Smooth muscle cell (in vitro differentiated cells): Measurements from ENCODE around the gene PHLDA3. TPM values are rescaled to one million over a fixed set of nuclear protein-coding genes. Genes with fewer than 3 reads are reported as not detected.

Source experiments
- DNase-seq: peaks from one replicate; lab custom pipeline; 2025; ENCODE audit not compliant: unreplicated experiment; lab: John Stamatoyannopoulos, UW
- H2AFZ ChIP-seq: fragments of 200-600 bp; sonication (generic); 2 replicates; pipeline ENCODE4 v1.6.0; 2016; ENCODE audit warnings: antibody characterized with exemption, low read depth, mild to moderate bottlenecking
- H3F3A ChIP-seq: fragments of 200-600 bp; sonication (generic); 2 replicates; pipeline ENCODE4 v1.6.0; 2017; ENCODE audit warnings: antibody characterized with exemption, low read depth
- H3K27ac ChIP-seq: fragments of 200-600 bp; sonication (generic); 2 replicates; pipeline ENCODE4 v1.5.1; 2016; ENCODE audit warnings: low read depth, mild to moderate bottlenecking
- H3K27me3 ChIP-seq: fragments of 200-600 bp; sonication (generic); 2 replicates; pipeline ENCODE4 v1.6.1; 2016; ENCODE audit warnings: low read depth, mild to moderate bottlenecking
- H3K36me3 ChIP-seq: fragments of 200-600 bp; sonication (generic); 2 replicates; pipeline ENCODE4 v1.5.1; 2016; ENCODE audit warnings: low read depth
- H3K4me1 ChIP-seq: fragments of 200-600 bp; sonication (generic); 2 replicates; pipeline ENCODE4 v1.5.1; 2016; ENCODE audit warnings: low read depth
- H3K4me2 ChIP-seq: fragments of 200-600 bp; sonication (generic); 2 replicates; pipeline ENCODE4 v1.6.0; 2016; ENCODE audit warnings: mild to moderate bottlenecking
- H3K4me3 ChIP-seq: fragments of 200-600 bp; sonication (generic); 2 replicates; pipeline ENCODE4 v1.5.1; 2016; ENCODE audit warnings: mild to moderate bottlenecking
- H3K79me2 ChIP-seq: fragments of 200-600 bp; sonication (generic); 2 replicates; pipeline ENCODE4 v1.6.0; 2016; ENCODE audit warnings: low read depth, mild to moderate bottlenecking
- H3K9ac ChIP-seq: fragments of 200-600 bp; sonication (generic); 2 replicates; pipeline ENCODE4 v1.6.0; 2016; ENCODE audit warnings: low read depth
- H3K9me3 ChIP-seq: fragments of 200-600 bp; sonication (generic); replicated peaks from 2 replicates; pipeline ENCODE4 v1.5.1; 2016; ENCODE audit warnings: low read depth
- H4K20me1 ChIP-seq: fragments of 200-600 bp; sonication (generic); 2 replicates; pipeline ENCODE4 v1.6.0; 2016; ENCODE audit warnings: low read depth
- CTCF ChIP-seq: fragments of 200-600 bp; sonication (generic); IDR thresholded peaks from 2 replicates; pipeline ENCODE4 v1.5.1; 2017; ENCODE audit warnings: borderline replicate concordance, mild to moderate bottlenecking, antibody characterized with exemption; ENCODE audit not compliant: insufficient read depth, poor library complexity, severe bottlenecking
- WGBS: methylation state at CpG from one replicate; pipeline ENCODE4 v1.1.7; 2016; ENCODE audit warnings: low lambda C conversion rate; 5-methylcytosine and 5-hydroxymethylcytosine counted together
- polyA plus RNA-seq: library from polyadenylated mRNA; unstranded; fragments of >200 nt; fragmentation: Nextera tagmentation; extraction: Ambion mirVana; gene quantifications from 2 replicates; pipeline ENCODE4 v1.2.1, GENCODE V29; 2016
- total RNA-seq: library from RNA; depleted of rRNA; stranded (reverse); fragments of >200 nt; gene quantifications from 2 replicates; pipeline ENCODE4 v1.2.3, GENCODE V29; 2014

PHLDA3 gene
- total and polyA plus RNA-seq, 2 experiments from 2014 or later = 87.8 to 340 TPM

- peaks cover 67% of the 10 kb centered on the region for H3K79me2 ChIP-seq
- no peak for TF ChIP-seq CTCF
- no peak overlapping the region for H3K9ac ChIP-seq
- no peak overlapping the region for H2AFZ ChIP-seq
- H3K36me3 ChIP-seq = no peaks in the 10 kb centered on the region
- no peaks in the 10 kb centered on the region for H3K27me3 ChIP-seq
- no peaks in the 10 kb centered on the region for H3K9me3 ChIP-seq
- peaks cover 43% of the 10 kb centered on the region for H3F3A ChIP-seq
- H3K27ac ChIP-seq = no peak overlapping the region
- H3K4me1 ChIP-seq = peaks cover 52% of the 10 kb centered on the region
- no peak overlapping the region for H3K4me3 ChIP-seq
- WGBS = 95% methylated on average over 3 of the region's 3 CpGs
- H4K20me1 ChIP-seq = peaks cover 56% of the 10 kb centered on the region
- no peak for DNase-seq
- H3K4me2 ChIP-seq = peak overlapping the region; percentile 32
These were observed 30.2 kb upstream of the PHLDA3 start for GRCh38 chr1:201499191-201499590.

GRCh38 chr1:201498621-201499020 lies 29.6 kb upstream of the PHLDA3 start:
- Histone ChIP-seq H3K4me1 (peaks cover 50% of the 10 kb centered on the region), H3K4me2 (peak overlapping the region; percentile 32), H3F3A (peaks cover 41% of the 10 kb centered on the region), H3K27me3 (no peaks in the 10 kb centered on the region), H3K79me2 (peaks cover 73% of the 10 kb centered on the region), H3K27ac (no peak overlapping the region), H3K36me3 (no peaks in the 10 kb centered on the region), H2AFZ (no peak overlapping the region), H3K9me3 (no peaks in the 10 kb centered on the region), H3K4me3 (no peak overlapping the region), H3K9ac (no peak overlapping the region), H4K20me1 (peaks cover 62% of the 10 kb centered on the region)
- no peak for DNase-seq
- WGBS = 75% methylated on average over 8 of the region's 8 CpGs
- no peak for TF ChIP-seq CTCF

- no peak overlapping the region for H3K9ac ChIP-seq
- peaks cover 3% of the 10 kb centered on the region for H3K36me3 ChIP-seq
- no peaks in the 10 kb centered on the region for H3K27me3 ChIP-seq
- peaks cover 68% of the 10 kb centered on the region for H4K20me1 ChIP-seq
- H3K4me3 ChIP-seq = no peak overlapping the region
- no peak overlapping the region for H3K27ac ChIP-seq
- H2AFZ ChIP-seq = no peak overlapping the region
- H3K9me3 ChIP-seq = no peaks in the 10 kb centered on the region
- no peak for DNase-seq
- WGBS = 91% methylated on average over 16 of the region's 16 CpGs
- TF ChIP-seq CTCF = no peak
- H3K4me2 ChIP-seq = no peak overlapping the region
- H3F3A ChIP-seq = peaks cover 42% of the 10 kb centered on the region
- peaks cover 79% of the 10 kb centered on the region for H3K79me2 ChIP-seq
- H3K4me1 ChIP-seq = peaks cover 51% of the 10 kb centered on the region
These were observed 29.0 kb upstream of the PHLDA3 start for GRCh38 chr1:201497935-201498509.

- H3K4me1 ChIP-seq = peaks cover 41% of the 10 kb centered on the region
- peak overlapping the region; percentile 68 for H3K4me2 ChIP-seq
- peaks cover 85% of the 10 kb centered on the region for H4K20me1 ChIP-seq
These were observed 27.3 kb upstream of the PHLDA3 start for GRCh38 chr1:201496296-201496690.

More at GRCh38 chr1:201496296-201496690, 27.3 kb upstream of the PHLDA3 start:
- Histone ChIP-seq H3K36me3 (peaks cover 5% of the 10 kb centered on the region), H2AFZ (no peak overlapping the region), H3K9me3 (no peaks in the 10 kb centered on the region), H3K27me3 (no peaks in the 10 kb centered on the region), H3K79me2 (peaks cover 76% of the 10 kb centered on the region), H3K4me3 (no peak overlapping the region), H3K27ac (peak overlapping the region; percentile 82), H3K9ac (peak overlapping the region; percentile 61), H3F3A (peaks cover 31% of the 10 kb centered on the region)
- no peak for TF ChIP-seq CTCF
- WGBS = 18% methylated on average over 8 of the region's 8 CpGs
- no peak for DNase-seq
